IPS DF 6.9 (cell line): Measurements from ENCODE around the gene NACC2.

ENCODE experiments used
- DNase-seq: peaks from one replicate; pipeline ENCODE4 v3.0.0-alpha.2; 2013; ENCODE audit warnings: low read depth, low spot score
- H3K27ac ChIP-seq: one replicate; pipeline ENCODE4 v1.5.1; 2013; ENCODE audit warnings: low read length, control low read depth
- H3K27me3 ChIP-seq: 2 replicates; pipeline ENCODE4 v1.6.1; 2013; ENCODE audit warnings: mild to moderate bottlenecking, low read length; ENCODE audit not compliant: control insufficient read depth, insufficient read depth
- H3K36me3 ChIP-seq: 2 replicates; pipeline ENCODE4 v1.6.1; 2013; ENCODE audit warnings: low read length; ENCODE audit not compliant: control insufficient read depth, insufficient read depth
- H3K4me1 ChIP-seq: 2 replicates; pipeline ENCODE4 v1.6.1; 2013; ENCODE audit warnings: low read length; ENCODE audit not compliant: control insufficient read depth, insufficient read depth
- H3K4me3 ChIP-seq: 2 replicates; pipeline ENCODE4 v1.5.1; 2013; ENCODE audit warnings: mild to moderate bottlenecking, low read length
- H3K9me3 ChIP-seq: 2 replicates; pipeline ENCODE4 v1.6.1; 2013; ENCODE audit warnings: low read length, inconsistent platforms; ENCODE audit not compliant: control insufficient read depth, insufficient read depth
- WGBS: extraction: QIAGEN DNeasy Blood & Tissue Kit; methylation state at CpG from one replicate; pipeline ENCODE4 v1.1.7; 2013; ENCODE audit warnings: mixed read lengths, missing lambda C conversion rate; ENCODE audit not compliant: insufficient read length, insufficient coverage; 5-methylcytosine and 5-hydroxymethylcytosine counted together

Gene NACC2

DNA sequence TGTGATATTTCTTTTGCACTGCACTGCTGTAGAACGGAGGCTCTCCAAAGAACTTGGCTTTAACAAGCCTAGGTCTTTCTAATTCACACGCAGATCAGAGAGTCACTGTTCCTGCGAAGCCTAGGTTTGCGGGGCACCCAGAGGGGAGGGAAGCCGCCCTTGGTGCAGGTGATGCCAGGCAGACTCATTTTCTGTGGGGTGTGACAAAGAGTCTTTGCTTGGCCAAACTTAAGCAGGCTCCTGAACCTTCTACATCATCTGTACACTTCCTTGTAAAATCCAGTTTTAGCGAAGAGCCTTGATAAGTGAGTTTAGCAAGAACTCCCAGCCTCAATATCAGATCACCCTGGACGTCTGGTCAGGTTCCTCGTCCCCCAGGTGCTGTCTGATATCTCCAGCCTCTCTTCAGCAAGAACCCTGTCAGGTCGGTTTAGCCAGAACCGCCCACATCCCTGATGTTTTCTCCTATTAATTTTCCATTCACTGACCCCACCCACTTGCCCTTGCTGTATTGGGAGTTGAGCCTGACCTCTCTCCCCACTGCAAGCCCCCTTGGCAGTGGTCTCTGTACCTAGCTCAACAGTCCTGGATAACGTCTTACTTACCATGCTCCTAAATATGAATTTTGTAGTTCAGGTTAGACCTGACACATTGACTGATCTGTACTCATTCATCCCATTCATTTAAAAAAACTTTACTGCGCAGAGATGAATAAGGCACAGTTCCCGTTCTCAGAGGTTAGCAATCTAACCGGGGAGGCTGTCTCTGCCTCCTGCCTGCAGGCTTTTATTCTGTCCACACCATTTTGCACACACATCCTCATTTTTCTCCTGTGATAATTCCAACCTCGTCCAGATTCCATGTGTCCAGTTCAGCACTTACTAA, 133.0 kb downstream of the NACC2 start:
- Histone ChIP-seq H3K9me3 (no peaks in the 10 kb centered on the region), H3K4me3 (no peak overlapping the region; the same call in 1 of the 2 replicates), H3K27ac (no peak overlapping the region), H3K27me3 (no peaks in the 10 kb centered on the region), H3K36me3 (no peaks in the 10 kb centered on the region), H3K4me1 (0 out of 2 replicates have a peak, but pooled peaks cover 1% of the 10 kb centered on the region)
- no peak for DNase-seq
- WGBS = no CpG with 5 or more reads among the region's 15 CpGs

DNA sequence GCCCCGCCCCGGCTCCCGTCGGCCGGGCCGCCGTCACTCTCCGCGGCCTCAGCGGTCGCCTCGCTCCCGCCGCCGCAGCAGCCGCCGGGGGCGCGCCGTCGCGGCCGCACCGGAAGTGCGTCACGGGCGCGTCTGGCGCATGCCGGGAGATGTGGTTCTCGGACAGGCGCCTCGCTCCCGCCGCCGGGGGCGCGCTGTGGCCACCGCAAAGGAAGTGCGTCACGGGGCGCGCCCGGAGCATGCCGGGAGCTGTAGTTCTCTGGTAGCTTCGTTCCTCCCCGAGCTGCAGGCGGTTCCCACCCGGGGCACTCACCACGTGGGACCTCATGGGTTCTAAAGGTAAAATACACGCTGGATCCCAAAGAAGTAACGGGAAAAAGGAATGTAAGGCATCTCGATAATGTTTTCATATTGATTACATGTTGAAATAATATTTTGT, 133.8 kb downstream of the NACC2 start, which contains the start of gene UBAC1:
TSS of gene UBAC1 (minus strand) at position 97 of the 439 bp plus-strand sequence. CDS start 211 bp downstream, outside the sequence.
- H3K4me3 ChIP-seq = peak within 1 kb of the TSS; percentile 90

DNA sequence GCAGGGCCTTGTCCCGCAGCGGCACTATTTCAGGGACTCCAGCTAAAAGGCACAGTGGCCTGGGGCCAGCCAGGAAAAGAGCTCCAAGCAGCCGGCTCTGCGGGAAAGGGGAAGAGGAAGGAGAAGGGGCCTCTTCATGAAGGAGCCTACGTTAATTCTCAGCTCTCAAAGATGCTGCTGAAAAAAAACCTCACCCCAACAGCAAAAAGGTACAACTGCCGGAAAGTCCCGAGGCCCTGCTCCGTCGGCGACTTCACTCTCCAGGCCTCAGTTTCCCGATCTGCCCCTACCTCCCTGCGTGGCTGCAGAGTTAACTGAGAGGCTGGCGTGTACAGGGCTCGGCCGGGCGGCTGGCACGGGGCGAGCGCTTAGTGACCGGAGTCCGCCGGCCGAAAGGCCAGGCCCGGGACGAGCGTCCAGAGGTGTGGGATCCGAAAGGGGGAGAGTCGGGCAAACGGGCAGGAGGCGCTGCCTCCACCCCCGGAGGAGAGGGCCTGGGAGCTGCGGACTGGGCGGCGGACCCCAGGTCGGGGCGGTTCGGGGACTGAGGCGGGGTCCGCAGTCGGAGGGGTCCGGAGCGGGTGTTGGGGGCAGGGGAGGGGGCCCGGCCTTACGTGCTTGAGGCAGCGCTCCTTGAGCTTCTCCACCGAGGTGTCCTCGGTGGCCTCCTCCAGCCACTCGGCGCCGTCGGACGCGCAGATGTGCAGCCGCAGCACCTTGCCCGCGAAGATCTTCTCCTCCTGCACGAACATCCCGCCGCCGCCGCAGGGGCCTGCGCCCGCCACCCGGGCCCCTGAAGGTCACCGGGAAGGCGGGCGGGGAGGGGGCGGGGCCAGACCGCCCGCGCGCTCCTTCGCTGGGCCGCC, 134.4 kb downstream of the NACC2 start:
- Histone ChIP-seq H3K27me3 (no peaks in the 10 kb centered on the region), H3K9me3 (no peaks in the 10 kb centered on the region), H3K27ac (no peak overlapping the region), H3K36me3 (no peaks in the 10 kb centered on the region), H3K4me3 (peak overlapping the region; percentile 90), H3K4me1 (0 out of 2 replicates have a peak, but pooled peaks cover 1% of the 10 kb centered on the region)
- no CpG with 5 or more reads among the region's 74 CpGs for WGBS
- no peak for DNase-seq

More for the DNA sequence above, 133.8 kb downstream of the NACC2 start, which contains the start of gene UBAC1:
- Histone ChIP-seq H3K36me3 (no peaks in the 10 kb centered on the region), H3K4me1 (0 out of 2 replicates have a peak, but pooled peaks cover 1% of the 10 kb centered on the region), H3K27ac (no peak within 1 kb of the TSS), H3K9me3 (no peaks in the 10 kb centered on the region), H3K27me3 (no peaks in the 10 kb centered on the region)
- no CpG with 5 or more reads among the region's 53 CpGs for WGBS
- peak; percentile 85 for DNase-seq

DNA sequence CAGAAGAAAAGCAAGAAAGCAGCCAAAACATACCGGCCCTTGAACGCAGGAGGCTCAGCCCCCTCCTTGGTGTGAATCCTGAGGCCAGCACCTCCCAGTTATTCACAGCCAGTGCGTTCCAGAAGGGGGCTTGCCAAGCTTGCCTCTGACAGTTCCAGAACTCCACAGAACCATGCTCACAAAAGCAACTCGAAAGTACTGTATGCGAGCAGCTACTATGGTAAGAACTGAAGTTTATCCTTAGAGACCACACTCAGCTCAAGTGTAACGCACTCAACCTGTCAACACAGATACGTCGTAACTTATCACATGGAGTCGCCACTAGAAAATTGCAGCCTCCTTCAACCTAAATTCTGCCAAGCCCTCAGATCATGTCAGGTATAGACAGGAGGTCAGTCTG, 135.3 kb downstream of the NACC2 start:
- WGBS = no CpG with 5 or more reads among the region's 9 CpGs
- H3K4me1 ChIP-seq = 0 out of 2 replicates have a peak, but pooled peaks cover 1% of the 10 kb centered on the region

DNA sequence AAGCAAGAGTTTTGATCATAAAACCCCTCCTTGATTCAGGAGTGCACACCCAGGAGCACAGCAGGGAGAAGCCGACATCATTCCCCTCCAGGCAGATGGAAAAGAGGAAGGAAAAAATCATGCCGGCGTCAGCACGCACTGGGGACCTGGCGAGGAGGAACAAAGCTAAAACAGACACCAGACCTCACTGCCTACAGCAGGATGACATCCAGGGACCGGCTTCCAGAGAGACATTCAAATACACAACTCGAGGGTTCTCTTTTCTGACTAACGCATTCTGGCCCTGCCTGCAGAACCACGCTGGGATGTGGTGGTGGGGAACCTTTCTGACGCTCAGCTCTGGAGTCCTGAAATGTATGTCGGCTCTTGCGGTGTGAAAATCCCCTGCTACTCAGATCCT, 136.6 kb downstream of the NACC2 start:
- H3K27ac ChIP-seq = no peak overlapping the region
- no peak overlapping the region for H3K4me3 ChIP-seq
- H3K27me3 ChIP-seq = no peaks in the 10 kb centered on the region
- no CpG with 5 or more reads among the region's 12 CpGs for WGBS
- DNase-seq = no peak
- 0 out of 2 replicates have a peak, but pooled peaks cover 1% of the 10 kb centered on the region for H3K4me1 ChIP-seq
- H3K9me3 ChIP-seq = no peaks in the 10 kb centered on the region
- H3K36me3 ChIP-seq = no peaks in the 10 kb centered on the region

More for the DNA sequence above, 135.3 kb downstream of the NACC2 start:
- Histone ChIP-seq H3K4me3 (no peak overlapping the region), H3K27ac (no peak overlapping the region), H3K27me3 (no peaks in the 10 kb centered on the region), H3K9me3 (no peaks in the 10 kb centered on the region), H3K36me3 (no peaks in the 10 kb centered on the region)
- DNase-seq = no peak

DNA sequence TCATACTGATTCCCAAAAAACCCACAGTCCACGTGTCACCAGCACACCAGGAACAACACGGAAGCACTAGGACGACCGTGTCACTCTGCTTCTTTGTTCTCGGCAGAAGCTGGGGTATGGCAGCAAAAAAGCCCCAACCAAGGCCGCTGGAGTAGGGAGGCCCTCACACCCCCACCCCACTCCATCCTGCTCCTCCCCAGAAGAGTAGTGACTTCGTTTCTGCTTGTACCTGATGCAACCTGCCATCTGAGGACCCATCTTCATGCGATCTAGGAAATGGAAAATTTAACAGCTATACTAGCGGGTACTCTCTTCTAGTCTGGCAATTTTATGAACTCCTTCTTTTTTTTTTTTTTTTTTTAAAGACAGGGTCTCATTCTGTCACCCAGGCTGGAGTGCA, 137.7 kb downstream of the NACC2 start:
- Histone ChIP-seq H3K27ac (no peak overlapping the region), H3K36me3 (peaks cover 3% of the 10 kb centered on the region; the same call in 1 of the 2 replicates)
- no CpG with 5 or more reads among the region's 9 CpGs for WGBS

DNA sequence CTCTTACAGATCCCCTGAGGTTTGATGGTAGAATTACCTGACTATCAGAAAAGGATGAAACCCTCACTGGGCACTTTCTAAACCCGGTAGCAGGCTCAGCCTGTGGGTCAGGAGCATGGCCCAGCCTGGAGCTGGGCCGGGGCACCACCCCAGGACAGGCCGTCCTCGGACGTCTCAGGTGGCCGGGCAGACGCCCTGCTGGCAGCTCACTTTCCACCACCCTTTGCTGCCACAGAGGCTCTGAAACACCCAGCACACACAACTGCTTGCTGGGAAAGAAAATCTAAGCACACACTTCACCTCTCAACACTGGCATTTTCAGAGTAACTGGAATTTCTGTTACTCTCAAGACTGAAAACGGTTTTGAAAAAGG, 138.3 kb downstream of the NACC2 start:
- H3K27ac ChIP-seq = no peak overlapping the region
- no CpG with 5 or more reads among the region's 8 CpGs for WGBS
- H3K4me3 ChIP-seq = no peak overlapping the region
- no peak for DNase-seq
- H3K36me3 ChIP-seq = peaks cover 6% of the 10 kb centered on the region; the same call in 1 of the 2 replicates
- H3K4me1 ChIP-seq = 0 out of 2 replicates have a peak, but pooled peaks cover under 1% of the 10 kb centered on the region
- H3K27me3 ChIP-seq = no peaks in the 10 kb centered on the region
- no peaks in the 10 kb centered on the region for H3K9me3 ChIP-seq

More for the DNA sequence above, 137.7 kb downstream of the NACC2 start:
- Histone ChIP-seq H3K4me3 (no peak overlapping the region), H3K4me1 (0 out of 2 replicates have a peak, but pooled peaks cover 1% of the 10 kb centered on the region), H3K9me3 (no peaks in the 10 kb centered on the region), H3K27me3 (no peaks in the 10 kb centered on the region)
- no peak for DNase-seq
